Brain microvascular endothelial cell (primary cell): ENCODE results near the gene SOX18.

Experiments
- DNase-seq: peaks from one replicate; pipeline ENCODE4 v3.0.0-alpha.2; 2020
- H3K27ac ChIP-seq: fragments of 250-450 bp; sonication (Bioruptor Pico); 2 replicates; pipeline ENCODE4 v1.5.1; 2020; ENCODE audit warnings: mild to moderate bottlenecking, moderate library complexity
- H3K27me3 ChIP-seq: fragments of 250-450 bp; sonication (Bioruptor Pico); replicated peaks from 2 replicates; pipeline ENCODE4 v1.5.1; 2020; ENCODE audit warnings: mild to moderate bottlenecking
- H3K36me3 ChIP-seq: fragments of 250-450 bp; sonication (Bioruptor Pico); replicated peaks from 2 replicates; pipeline ENCODE4 v1.5.1; 2020; ENCODE audit warnings: mild to moderate bottlenecking
- H3K4me3 ChIP-seq: 2 replicates; pipeline ENCODE4 v1.5.1; 2011; ENCODE audit warnings: low read depth, mild to moderate bottlenecking, control low read depth, low read length, moderate library complexity
- in situ Hi-C: cut with HindIII; loops from 2 replicates; pipeline ENCODE4 v1.10.0; 2017; ENCODE audit warnings: low sequenced_read_pairs, low pct_ligation_motif_present
- TF ChIP-seq, protein P1 (sequence below): IDR thresholded peaks from 2 replicates; pipeline ENCODE4 v1.5.1; 2011; ENCODE audit warnings: low read depth, mild to moderate bottlenecking, moderate library complexity, low read length, control low read depth, inconsistent platforms; ENCODE audit errors: missing control alignments

Gene SOX18

GRCh38 chr20:64038565-64039292, 10.7 kb downstream of the SOX18 start:
- Histone ChIP-seq H3K27ac (no peak overlapping the region), H3K36me3 (peaks cover 2% of the 10 kb centered on the region), H3K4me3 (peak overlapping the region; percentile 37), H3K27me3 (peaks cover 21% of the 10 kb centered on the region)
- TF ChIP-seq, protein P1, sequence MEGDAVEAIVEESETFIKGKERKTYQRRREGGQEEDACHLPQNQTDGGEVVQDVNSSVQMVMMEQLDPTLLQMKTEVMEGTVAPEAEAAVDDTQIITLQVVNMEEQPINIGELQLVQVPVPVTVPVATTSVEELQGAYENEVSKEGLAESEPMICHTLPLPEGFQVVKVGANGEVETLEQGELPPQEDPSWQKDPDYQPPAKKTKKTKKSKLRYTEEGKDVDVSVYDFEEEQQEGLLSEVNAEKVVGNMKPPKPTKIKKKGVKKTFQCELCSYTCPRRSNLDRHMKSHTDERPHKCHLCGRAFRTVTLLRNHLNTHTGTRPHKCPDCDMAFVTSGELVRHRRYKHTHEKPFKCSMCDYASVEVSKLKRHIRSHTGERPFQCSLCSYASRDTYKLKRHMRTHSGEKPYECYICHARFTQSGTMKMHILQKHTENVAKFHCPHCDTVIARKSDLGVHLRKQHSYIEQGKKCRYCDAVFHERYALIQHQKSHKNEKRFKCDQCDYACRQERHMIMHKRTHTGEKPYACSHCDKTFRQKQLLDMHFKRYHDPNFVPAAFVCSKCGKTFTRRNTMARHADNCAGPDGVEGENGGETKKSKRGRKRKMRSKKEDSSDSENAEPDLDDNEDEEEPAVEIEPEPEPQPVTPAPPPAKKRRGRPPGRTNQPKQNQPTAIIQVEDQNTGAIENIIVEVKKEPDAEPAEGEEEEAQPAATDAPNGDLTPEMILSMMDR: peak; percentile 59
- peak; percentile 18 for DNase-seq
- in situ Hi-C loops: no loop called here

- DNase-seq: no peak
- H3K27ac ChIP-seq: no peak overlapping the region
- in situ Hi-C loops: no loop called here
- TF ChIP-seq, protein P1: no peak
- peaks cover 21% of the 10 kb centered on the region for H3K27me3 ChIP-seq
- no peak overlapping the region for H3K4me3 ChIP-seq
- H3K36me3 ChIP-seq: peaks cover 2% of the 10 kb centered on the region
Observed at GRCh38 chr20:64038224-64038564, 11.2 kb downstream of the SOX18 start.

DNA sequence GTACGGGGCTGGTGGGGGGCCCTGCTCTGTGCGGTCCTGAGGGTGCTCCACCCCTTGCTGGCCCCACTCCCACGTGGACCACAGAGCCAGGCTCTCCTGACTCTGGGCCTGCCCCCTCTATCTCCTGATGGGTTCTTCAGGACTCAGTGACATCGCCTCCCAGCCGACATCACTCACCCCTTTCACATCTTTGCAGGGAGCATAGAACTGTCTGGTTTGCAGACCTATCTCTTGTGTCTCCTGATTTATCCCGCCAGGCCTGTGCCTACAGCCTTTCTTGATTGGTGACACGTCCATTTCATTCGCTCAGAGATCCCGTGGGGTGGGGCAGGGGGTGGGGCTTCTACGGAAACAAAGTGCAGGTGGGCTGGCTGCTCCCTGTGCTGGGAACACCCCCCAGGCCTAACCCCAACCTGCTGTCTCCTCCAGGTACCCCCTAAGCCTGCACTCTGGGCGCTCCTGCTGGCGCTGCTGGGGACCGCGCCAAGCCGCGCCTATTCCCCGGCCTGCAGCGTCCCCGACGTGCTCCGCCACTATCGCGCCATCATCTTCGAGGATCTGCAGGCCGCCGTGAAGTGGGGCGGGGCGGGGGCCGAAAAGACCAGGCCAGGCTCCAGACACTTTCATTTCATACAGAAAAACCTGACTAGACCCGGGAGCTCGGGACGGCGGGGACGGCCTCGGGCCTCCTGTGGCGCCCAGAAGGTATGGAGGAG, 11.8 kb downstream of the SOX18 start:
- H3K4me3 ChIP-seq: no peak overlapping the region
- H3K27me3 ChIP-seq: peaks cover 21% of the 10 kb centered on the region
- TF ChIP-seq, protein P1: no peak
- in situ Hi-C loops: no loop called here
- H3K27ac ChIP-seq: no peak overlapping the region
- DNase-seq: no peak
- H3K36me3 ChIP-seq: peaks cover 4% of the 10 kb centered on the region

DNA sequence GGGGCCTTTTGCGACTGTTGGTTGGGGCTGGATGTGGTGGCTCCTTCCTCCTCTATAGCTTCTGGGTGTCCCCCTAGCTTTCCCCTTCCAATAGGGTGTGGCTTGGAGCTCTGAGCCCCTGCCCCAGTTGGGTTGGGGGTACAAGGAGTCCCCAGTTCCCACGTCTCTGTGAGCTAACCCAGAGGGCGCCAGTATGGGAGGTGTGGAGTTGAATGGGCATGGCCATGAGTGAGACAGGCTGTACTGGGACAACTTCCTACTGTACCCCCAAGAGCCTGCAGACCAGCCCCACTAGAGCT, 12.3 kb downstream of the SOX18 start:
- peaks cover 5% of the 10 kb centered on the region for H3K36me3 ChIP-seq
- TF ChIP-seq, protein P1: no peak
- H3K27ac ChIP-seq: no peak overlapping the region
- H3K4me3 ChIP-seq: no peak overlapping the region
- peaks cover 17% of the 10 kb centered on the region for H3K27me3 ChIP-seq
- in situ Hi-C loops: no loop called here
- no peak for DNase-seq

DNA sequence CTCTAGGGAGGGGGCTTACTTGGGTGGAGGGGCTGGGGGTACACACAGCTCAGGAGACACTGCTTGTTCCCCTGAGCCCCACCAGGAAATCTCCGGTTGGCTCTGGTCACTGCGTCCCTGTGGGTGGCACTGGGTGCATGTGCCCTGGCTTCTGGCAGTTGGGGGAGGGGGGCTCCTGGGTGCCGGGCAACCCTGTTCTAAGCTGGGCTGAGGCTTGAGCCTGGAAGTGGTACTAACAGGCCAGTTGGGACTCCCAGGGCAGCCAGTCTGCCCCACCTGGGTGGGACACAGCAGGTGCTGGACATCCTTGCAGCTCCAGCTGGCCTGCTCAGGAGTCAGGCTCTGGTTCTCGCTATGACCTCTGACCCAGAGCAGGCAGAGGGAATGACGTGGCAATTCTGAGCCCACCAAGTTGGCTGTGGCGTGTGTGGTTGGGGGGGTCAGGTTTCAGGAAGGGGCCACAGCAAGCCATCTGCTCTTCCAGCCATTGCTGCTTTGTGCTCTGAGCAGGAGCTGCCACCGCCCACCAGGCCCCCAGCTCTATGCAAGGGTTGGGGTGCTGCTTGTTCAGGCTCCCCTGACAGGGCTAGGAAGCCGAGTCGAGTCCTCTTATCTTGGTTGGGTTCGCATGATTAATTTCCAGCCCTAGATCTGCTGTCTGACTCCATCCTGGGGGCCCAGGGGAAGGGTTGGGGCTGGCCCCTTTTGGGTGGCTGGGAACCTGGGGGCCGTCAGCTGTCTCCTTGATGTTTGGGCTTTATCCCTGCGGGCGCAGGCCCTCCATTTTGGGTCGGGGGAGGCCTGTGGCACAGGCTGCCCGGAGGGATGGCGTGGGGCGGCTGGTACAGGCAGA, 12.9 kb downstream of the SOX18 start:
- in situ Hi-C loops: no loop called here
- no peak overlapping the region for H3K4me3 ChIP-seq
- H3K36me3 ChIP-seq: peaks cover 10% of the 10 kb centered on the region
- TF ChIP-seq, protein P1: no peak
- DNase-seq: no peak
- peaks cover 12% of the 10 kb centered on the region for H3K27me3 ChIP-seq
- no peak overlapping the region for H3K27ac ChIP-seq
